ENCODE measurements around the gene EXOC6B.

EXOC6B gene

GRCh38 chr2:72386288-72386687 is 439.5 kb downstream of the EXOC6B start:
- peaks cover 12% of the 10 kb centered on the region for H3K9me3 Mint-ChIP-seq
- no peak overlapping the region for H3K4me3 Mint-ChIP-seq
- CTCF ChIA-PET = no interaction called here

GRCh38 chr2:72378753-72379348 is 447.0 kb downstream of the EXOC6B start:
- DNase-seq = no peak
- Mint-ChIP-seq H3K27ac (no peak overlapping the region), H3K9me3 (peaks cover 2% of the 10 kb centered on the region), H3K36me3 (no peaks in the 10 kb centered on the region), H3K4me3 (no peak overlapping the region), H3K4me1 (no peaks in the 10 kb centered on the region), H3K27me3 (no peaks in the 10 kb centered on the region)
- CTCF ChIA-PET = no interaction called here

More at GRCh38 chr2:72386288-72386687, 439.5 kb downstream of the EXOC6B start:
- DNase-seq = no peak
- H3K27ac Mint-ChIP-seq = no peak overlapping the region
- H3K4me1 Mint-ChIP-seq = no peaks in the 10 kb centered on the region
- H3K27me3 Mint-ChIP-seq = no peaks in the 10 kb centered on the region
- H3K36me3 Mint-ChIP-seq = no peaks in the 10 kb centered on the region

DNA sequence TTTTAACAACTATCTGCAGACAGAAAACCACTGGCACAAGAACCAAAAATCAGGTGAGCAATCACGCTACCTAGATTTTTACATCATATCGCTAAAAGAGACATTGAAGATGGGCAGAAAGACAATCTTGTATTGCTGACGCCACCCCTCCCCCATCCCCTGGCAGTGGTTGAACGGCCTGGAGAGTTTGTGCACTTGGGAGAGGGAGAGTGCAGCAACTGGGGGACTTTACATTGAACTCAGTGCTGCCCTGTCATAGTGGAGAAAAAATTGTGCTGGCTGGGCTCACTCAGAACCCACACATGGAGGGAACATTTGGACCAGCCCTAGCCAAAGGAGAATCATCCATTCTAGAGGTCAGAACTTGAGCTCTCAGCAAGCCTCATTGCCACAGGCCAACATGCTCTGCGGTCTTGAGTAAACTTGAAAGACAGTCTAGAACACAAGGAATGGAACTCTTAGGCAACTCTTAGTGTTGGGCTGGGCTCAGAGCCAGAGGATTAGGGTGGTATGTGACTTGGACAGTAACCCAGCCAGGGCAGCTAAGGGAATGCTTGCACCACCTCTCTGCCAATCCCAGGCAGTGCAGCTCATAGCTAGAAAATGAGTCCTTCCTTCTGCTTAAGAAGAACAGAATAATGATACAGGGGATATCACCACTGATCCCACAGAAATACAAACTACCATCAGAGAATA is 458.2 kb downstream of the EXOC6B start:
- Mint-ChIP-seq H3K36me3 (no peaks in the 10 kb centered on the region), H3K27me3 (no peaks in the 10 kb centered on the region), H3K4me3 (no peak overlapping the region), H3K9me3 (peaks cover 8% of the 10 kb centered on the region), H3K27ac (no peak overlapping the region), H3K4me1 (no peaks in the 10 kb centered on the region)
- CTCF ChIA-PET = no interaction called here
- DNase-seq = no peak

GRCh38 chr2:72363406-72363805 is 462.4 kb downstream of the EXOC6B start:
- no peaks in the 10 kb centered on the region for H3K36me3 Mint-ChIP-seq
- no peak overlapping the region for H3K27ac Mint-ChIP-seq
- H3K9me3 Mint-ChIP-seq = no peaks in the 10 kb centered on the region
- CTCF ChIA-PET = no interaction called here
- no peak for DNase-seq
- H3K4me3 Mint-ChIP-seq = no peak overlapping the region
- H3K27me3 Mint-ChIP-seq = no peaks in the 10 kb centered on the region
- no peaks in the 10 kb centered on the region for H3K4me1 Mint-ChIP-seq

- H3K27ac Mint-ChIP-seq = no peak overlapping the region
- no peak overlapping the region for H3K4me3 Mint-ChIP-seq
- H3K4me1 Mint-ChIP-seq = no peaks in the 10 kb centered on the region
- no peaks in the 10 kb centered on the region for H3K36me3 Mint-ChIP-seq
- H3K27me3 Mint-ChIP-seq = no peaks in the 10 kb centered on the region
- no peak for DNase-seq
- CTCF ChIA-PET = no interaction called here
- H3K9me3 Mint-ChIP-seq = no peaks in the 10 kb centered on the region
These were observed 463.1 kb downstream of the EXOC6B start for GRCh38 chr2:72362733-72363132.

- H3K27ac Mint-ChIP-seq = no peak overlapping the region
- no peaks in the 10 kb centered on the region for H3K27me3 Mint-ChIP-seq
- no peaks in the 10 kb centered on the region for H3K9me3 Mint-ChIP-seq
- H3K4me1 Mint-ChIP-seq = no peaks in the 10 kb centered on the region
- DNase-seq = no peak
- CTCF ChIA-PET = no interaction called here
- no peaks in the 10 kb centered on the region for H3K36me3 Mint-ChIP-seq
- no peak overlapping the region for H3K4me3 Mint-ChIP-seq
These were observed 464.3 kb downstream of the EXOC6B start for GRCh38 chr2:72361521-72361920.

GRCh38 chr2:72361042-72361441 is 464.8 kb downstream of the EXOC6B start:
- Mint-ChIP-seq H3K4me3 (no peak overlapping the region), H3K27ac (no peak overlapping the region), H3K9me3 (no peaks in the 10 kb centered on the region), H3K36me3 (no peaks in the 10 kb centered on the region), H3K27me3 (no peaks in the 10 kb centered on the region), H3K4me1 (no peaks in the 10 kb centered on the region)
- CTCF ChIA-PET = no interaction called here
- no peak for DNase-seq

GRCh38 chr2:72350852-72351251 is 475.0 kb downstream of the EXOC6B start:
- Mint-ChIP-seq H3K4me1 (no peaks in the 10 kb centered on the region), H3K27ac (no peak overlapping the region), H3K9me3 (no peaks in the 10 kb centered on the region), H3K36me3 (no peaks in the 10 kb centered on the region), H3K4me3 (no peak overlapping the region), H3K27me3 (no peaks in the 10 kb centered on the region)
- CTCF ChIA-PET = no interaction called here
- no peak for DNase-seq

DNA sequence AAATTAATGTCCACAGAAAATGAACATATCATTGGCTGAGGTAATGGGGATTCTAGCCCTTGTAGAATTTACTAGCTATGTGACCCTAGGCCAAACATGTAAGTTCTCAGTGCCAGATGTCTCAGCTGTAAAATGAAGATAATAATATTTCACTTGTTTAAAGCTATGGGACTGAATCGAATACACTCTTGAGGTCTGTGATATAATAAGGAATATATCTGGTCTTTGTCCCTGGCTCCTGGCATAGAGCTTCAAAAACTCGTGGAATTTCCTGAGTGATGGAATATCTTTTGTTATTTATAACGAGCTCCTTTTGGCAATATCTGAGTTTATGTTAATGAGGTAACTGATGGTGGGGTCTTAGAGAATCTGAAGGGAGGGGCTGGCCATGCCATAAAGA is 476.8 kb downstream of the EXOC6B start:
- H3K27me3 Mint-ChIP-seq = no peaks in the 10 kb centered on the region
- H3K4me3 Mint-ChIP-seq = no peak overlapping the region
- H3K36me3 Mint-ChIP-seq = no peaks in the 10 kb centered on the region
- no peak overlapping the region for H3K27ac Mint-ChIP-seq
- CTCF ChIA-PET = no interaction called here
- no peaks in the 10 kb centered on the region for H3K9me3 Mint-ChIP-seq
- H3K4me1 Mint-ChIP-seq = no peaks in the 10 kb centered on the region
- DNase-seq = no peak

- Mint-ChIP-seq H3K36me3 (no peaks in the 10 kb centered on the region), H3K27me3 (no peaks in the 10 kb centered on the region), H3K27ac (no peak overlapping the region), H3K4me3 (no peak overlapping the region), H3K4me1 (no peaks in the 10 kb centered on the region), H3K9me3 (no peaks in the 10 kb centered on the region)
- CTCF ChIA-PET = no interaction called here
- DNase-seq = no peak
These were observed 478.8 kb downstream of the EXOC6B start for GRCh38 chr2:72347081-72347480.

GRCh38 chr2:72341639-72342038 is 484.2 kb downstream of the EXOC6B start:
- Mint-ChIP-seq H3K9me3 (no peaks in the 10 kb centered on the region), H3K27ac (no peak overlapping the region), H3K27me3 (no peaks in the 10 kb centered on the region), H3K4me3 (no peak overlapping the region), H3K36me3 (no peaks in the 10 kb centered on the region), H3K4me1 (no peaks in the 10 kb centered on the region)
- CTCF ChIA-PET = no interaction called here
- DNase-seq = no peak

- CTCF ChIA-PET = no interaction called here
- Mint-ChIP-seq H3K27ac (no peak overlapping the region), H3K36me3 (no peaks in the 10 kb centered on the region)
These were observed 485.2 kb downstream of the EXOC6B start for GRCh38 chr2:72340665-72341064.

DNA sequence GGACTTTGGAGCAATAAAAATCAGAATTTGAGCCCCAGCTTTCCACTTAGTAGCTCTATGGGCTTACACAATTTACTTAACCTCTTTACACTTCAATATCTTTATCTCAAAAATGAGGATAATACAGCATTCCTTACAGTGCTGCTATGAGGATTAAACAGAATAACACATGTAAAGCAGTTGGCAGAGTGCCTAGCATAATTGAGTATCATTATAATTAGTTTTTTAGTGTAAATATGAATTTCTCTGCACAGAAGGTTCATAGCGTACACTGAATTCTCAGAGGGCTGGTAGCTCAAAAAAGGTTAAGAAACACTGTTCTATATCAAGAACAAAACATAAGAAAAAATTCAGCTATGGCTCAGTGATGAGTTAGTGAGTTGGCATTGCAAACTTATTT is 487.8 kb downstream of the EXOC6B start:
- no peak for DNase-seq
- CTCF ChIA-PET = no interaction called here
- H3K27me3 Mint-ChIP-seq = no peaks in the 10 kb centered on the region
- H3K36me3 Mint-ChIP-seq = no peaks in the 10 kb centered on the region
- H3K4me3 Mint-ChIP-seq = no peak overlapping the region
- no peaks in the 10 kb centered on the region for H3K4me1 Mint-ChIP-seq
- no peak overlapping the region for H3K27ac Mint-ChIP-seq
- no peaks in the 10 kb centered on the region for H3K9me3 Mint-ChIP-seq

More at GRCh38 chr2:72340665-72341064, 485.2 kb downstream of the EXOC6B start:
- Mint-ChIP-seq H3K27me3 (no peaks in the 10 kb centered on the region), H3K4me1 (no peaks in the 10 kb centered on the region), H3K9me3 (no peaks in the 10 kb centered on the region), H3K4me3 (no peak overlapping the region)
- no peak for DNase-seq

DNA sequence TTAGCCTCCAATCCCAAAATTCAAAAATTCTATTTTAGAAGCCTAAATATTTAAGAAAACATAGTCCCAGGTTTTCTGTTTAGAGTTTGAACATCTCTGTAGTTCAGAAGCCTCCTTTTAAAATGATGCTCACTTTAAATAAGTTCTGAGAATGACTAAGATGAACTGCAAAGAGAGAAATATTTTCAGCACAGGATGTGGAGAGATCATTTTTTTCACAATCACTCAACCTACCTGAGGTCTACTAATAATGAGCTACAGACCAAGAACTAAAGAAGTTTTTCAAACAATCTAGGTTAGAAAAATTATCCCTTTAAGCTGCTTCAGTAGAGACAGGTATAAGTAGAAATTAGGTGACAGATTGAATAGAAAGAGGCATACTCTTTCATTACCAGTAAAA is 493.1 kb downstream of the EXOC6B start:
- Mint-ChIP-seq H3K36me3 (no peaks in the 10 kb centered on the region), H3K27ac (no peak overlapping the region), H3K27me3 (no peaks in the 10 kb centered on the region), H3K4me3 (no peak overlapping the region), H3K4me1 (no peaks in the 10 kb centered on the region), H3K9me3 (no peaks in the 10 kb centered on the region)
- CTCF ChIA-PET = no interaction called here
- DNase-seq = no peak

DNA sequence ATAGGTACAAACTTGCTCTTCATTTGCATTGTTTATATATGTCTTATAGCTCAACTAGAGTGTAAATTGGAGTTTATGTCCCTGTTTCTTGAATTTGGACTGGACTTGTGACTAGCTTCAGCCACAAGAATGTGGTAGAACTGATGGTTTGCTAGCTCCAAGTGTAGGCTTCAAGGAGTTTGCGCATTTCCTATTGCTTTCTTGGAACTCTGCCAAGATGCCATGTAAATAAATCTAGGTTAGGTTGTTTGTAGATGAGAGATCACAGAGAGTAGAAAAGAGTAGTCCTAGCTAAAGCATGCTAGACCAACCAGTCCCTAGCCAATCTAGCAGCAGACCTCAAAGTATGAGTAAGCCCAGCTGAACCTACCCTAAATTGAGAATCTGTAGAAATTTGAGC is 495.2 kb downstream of the EXOC6B start:
- Mint-ChIP-seq H3K36me3 (no peaks in the 10 kb centered on the region), H3K9me3 (no peaks in the 10 kb centered on the region), H3K27me3 (no peaks in the 10 kb centered on the region), H3K27ac (no peak overlapping the region), H3K4me1 (no peaks in the 10 kb centered on the region), H3K4me3 (no peak overlapping the region)
- no peak for DNase-seq
- CTCF ChIA-PET = no interaction called here

Measured in activated naive CD4-positive, alpha-beta T cell treated with anti-CD3 and anti-CD28 coated beads, Interleukin-2, amount 10 ng/mL, durations not matched to agents 7 days and 5 days (primary cell).